ES-I3 (cell line): ENCODE measurements around the gene CCR9.

Experiments used
- H3K36me3 ChIP-seq: 2 replicates; pipeline ENCODE4 v1.6.1; 2013; ENCODE audit warnings: mild to moderate bottlenecking, low read length, control low read depth, moderate library complexity; ENCODE audit not compliant: insufficient read depth
- H3K4me1 ChIP-seq: 2 replicates; pipeline ENCODE4 v1.6.1; 2013; ENCODE audit warnings: mild to moderate bottlenecking, control low read depth, low read length; ENCODE audit not compliant: insufficient read depth
- H3K9ac ChIP-seq: 2 replicates; pipeline ENCODE4 v1.6.1; 2013; ENCODE audit warnings: low read depth, mild to moderate bottlenecking, low read length, moderate library complexity
- H3K9me3 ChIP-seq: 2 replicates; pipeline ENCODE4 v1.6.1; 2013; ENCODE audit warnings: mild to moderate bottlenecking, low read length, moderate library complexity; ENCODE audit not compliant: control insufficient read depth, insufficient read depth

CCR9 gene

GRCh38 chr3:45927881-45928280 lies 41.5 kb downstream of the CCR9 start:
- Histone ChIP-seq H3K36me3 (peaks cover 4% of the 10 kb centered on the region; the same call in 1 of the 2 replicates), H3K4me1 (no peaks in the 10 kb centered on the region), H3K9me3 (no peaks in the 10 kb centered on the region), H3K9ac (no peak overlapping the region)

DNA sequence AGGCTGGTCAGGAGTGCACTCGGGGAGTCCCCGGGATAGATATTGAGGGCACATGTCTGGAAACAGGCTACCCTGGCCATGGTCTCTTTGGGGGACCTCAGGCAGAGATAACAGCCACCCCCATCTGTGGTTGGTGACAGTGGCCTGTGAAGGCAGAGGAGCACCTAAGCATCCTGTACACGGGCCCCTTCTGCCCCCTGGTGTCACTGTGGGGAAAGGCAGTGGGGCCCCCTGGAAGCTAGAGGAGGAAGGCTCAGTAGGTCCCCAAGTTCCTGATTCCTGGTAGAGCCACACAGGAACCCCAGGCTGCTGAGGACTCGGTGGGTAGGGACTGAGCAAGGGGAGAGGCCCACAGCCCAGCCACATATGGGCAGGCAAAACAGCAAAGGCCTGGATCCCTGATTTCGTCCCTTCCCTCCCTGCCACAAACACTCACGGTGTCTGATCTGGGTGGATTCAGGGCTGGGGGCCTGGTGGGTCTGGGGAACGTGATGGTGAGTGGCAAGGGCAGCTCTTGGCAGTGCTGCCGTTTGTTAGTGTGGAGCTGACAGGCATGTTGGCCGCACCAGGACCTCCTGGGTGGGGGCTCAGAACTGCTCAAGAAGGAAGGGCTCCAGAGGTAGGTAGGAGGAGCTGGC lies 42.8 kb downstream of the CCR9 start:
- peaks cover 4% of the 10 kb centered on the region; the same call in 1 of the 2 replicates for H3K36me3 ChIP-seq
- no peak overlapping the region for H3K9ac ChIP-seq
- H3K4me1 ChIP-seq: no peaks in the 10 kb centered on the region
- H3K9me3 ChIP-seq: no peaks in the 10 kb centered on the region

- Histone ChIP-seq H3K9ac (no peak overlapping the region), H3K9me3 (no peaks in the 10 kb centered on the region), H3K4me1 (no peaks in the 10 kb centered on the region), H3K36me3 (peaks cover 4% of the 10 kb centered on the region; the same call in 1 of the 2 replicates)
Measured at GRCh38 chr3:45931496-45931895, 45.2 kb downstream of the CCR9 start.

DNA sequence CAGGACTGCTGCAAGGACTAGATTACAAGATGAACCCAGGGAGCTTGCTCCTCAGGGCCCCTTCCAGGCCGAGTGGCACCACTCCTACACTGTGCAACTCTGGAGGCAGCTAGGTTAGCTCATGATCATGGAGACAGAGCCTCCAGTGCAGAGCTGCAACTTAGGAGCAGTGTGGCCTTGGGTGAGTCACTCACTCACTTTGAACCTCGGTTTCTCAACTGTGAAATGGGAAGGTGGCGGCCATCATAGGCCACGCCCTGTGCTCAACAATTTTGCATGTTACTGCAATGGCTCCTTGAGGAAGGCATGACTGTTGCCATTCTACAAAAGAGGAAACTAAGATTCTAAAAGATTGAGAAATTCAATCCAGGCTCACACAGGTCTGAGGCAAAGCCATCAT lies 45.8 kb downstream of the CCR9 start:
- Histone ChIP-seq H3K9ac (no peak overlapping the region), H3K9me3 (no peaks in the 10 kb centered on the region), H3K36me3 (peaks cover 4% of the 10 kb centered on the region; the same call in 1 of the 2 replicates), H3K4me1 (no peaks in the 10 kb centered on the region)

DNA sequence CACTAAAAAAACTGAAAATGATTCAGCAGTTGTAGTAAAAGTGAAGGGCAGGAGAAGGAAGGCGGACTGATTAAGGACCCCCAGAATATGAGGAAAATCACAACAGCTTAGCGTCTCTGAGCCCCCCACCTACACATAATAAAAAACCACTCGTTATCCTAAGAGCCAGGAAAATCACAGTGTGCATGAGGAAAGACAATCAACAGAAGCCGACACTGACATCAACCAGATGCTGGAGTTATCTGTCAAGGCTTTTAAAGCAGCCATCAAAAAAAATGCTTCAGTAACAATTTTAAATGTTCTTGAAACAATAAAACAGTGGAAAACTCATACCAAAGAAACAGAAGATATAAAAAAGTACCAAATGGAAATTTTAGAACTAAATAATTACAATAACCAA lies 47.2 kb downstream of the CCR9 start:
- Histone ChIP-seq H3K4me1 (no peaks in the 10 kb centered on the region), H3K9ac (no peak overlapping the region), H3K9me3 (no peaks in the 10 kb centered on the region), H3K36me3 (peaks cover 10% of the 10 kb centered on the region; the same call in 1 of the 2 replicates)

DNA sequence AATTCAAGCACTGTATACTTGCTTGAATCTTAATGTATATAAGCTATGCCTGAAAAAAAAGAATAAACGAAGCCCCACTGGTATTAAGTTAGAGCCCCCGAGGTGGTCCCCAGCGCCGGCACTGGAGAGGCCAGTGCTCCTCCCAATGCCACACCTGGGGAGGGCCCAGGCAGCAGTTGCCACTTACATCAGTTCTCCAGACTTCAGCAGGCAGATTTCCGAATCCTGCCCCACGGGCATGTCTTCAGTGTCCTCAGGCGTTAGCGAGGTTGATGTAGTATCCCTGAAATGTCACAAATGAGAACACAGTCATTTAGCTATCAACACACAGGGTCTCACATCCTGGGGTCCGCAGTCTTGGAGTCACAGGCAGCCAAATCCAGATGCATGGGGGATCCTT lies 49.9 kb downstream of the CCR9 start:
- Histone ChIP-seq H3K9me3 (peaks cover 3% of the 10 kb centered on the region; the same call in 1 of the 2 replicates), H3K4me1 (no peaks in the 10 kb centered on the region; the same call in 1 of the 2 replicates), H3K36me3 (peaks cover 10% of the 10 kb centered on the region; the same call in 1 of the 2 replicates), H3K9ac (no peak overlapping the region)

- H3K4me1 ChIP-seq: no peaks in the 10 kb centered on the region; the same call in 1 of the 2 replicates
- peaks cover 10% of the 10 kb centered on the region; the same call in 1 of the 2 replicates for H3K36me3 ChIP-seq
- H3K9ac ChIP-seq: no peak overlapping the region
- peaks cover 3% of the 10 kb centered on the region; the same call in 1 of the 2 replicates for H3K9me3 ChIP-seq
Measured at GRCh38 chr3:45937206-45938042, 51.1 kb downstream of the CCR9 start.

GRCh38 chr3:45938043-45938435 lies 51.7 kb downstream of the CCR9 start:
- no peaks in the 10 kb centered on the region; the same call in 1 of the 2 replicates for H3K4me1 ChIP-seq
- no peak overlapping the region for H3K9ac ChIP-seq
- H3K9me3 ChIP-seq: peaks cover 3% of the 10 kb centered on the region; the same call in 1 of the 2 replicates
- peaks cover 10% of the 10 kb centered on the region; the same call in 1 of the 2 replicates for H3K36me3 ChIP-seq

DNA sequence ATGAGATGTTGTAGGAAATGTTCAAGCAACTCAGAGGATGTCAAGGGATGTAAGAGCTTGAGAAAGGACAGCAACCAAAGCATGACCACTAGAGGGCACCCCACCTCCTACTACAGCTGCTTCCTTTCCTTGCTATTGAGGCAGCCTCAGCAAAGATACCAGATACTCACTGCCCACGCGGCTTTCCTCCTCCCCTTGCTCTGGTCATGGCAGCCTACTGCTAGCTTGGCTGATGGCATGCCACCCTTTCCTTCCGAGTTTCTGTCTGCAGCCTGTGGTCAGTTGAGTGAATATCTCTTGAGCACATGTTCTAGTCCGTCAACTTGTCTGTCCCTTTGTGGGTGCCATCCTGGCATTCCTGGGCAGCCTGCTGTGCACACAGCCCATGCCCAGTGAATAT lies 52.5 kb downstream of the CCR9 start:
- peaks cover 3% of the 10 kb centered on the region; the same call in 1 of the 2 replicates for H3K9me3 ChIP-seq
- peaks cover 10% of the 10 kb centered on the region; the same call in 1 of the 2 replicates for H3K36me3 ChIP-seq
- no peaks in the 10 kb centered on the region; the same call in 1 of the 2 replicates for H3K4me1 ChIP-seq
- no peak overlapping the region for H3K9ac ChIP-seq

- Histone ChIP-seq H3K9ac (no peak overlapping the region), H3K4me1 (no peaks in the 10 kb centered on the region; the same call in 1 of the 2 replicates), H3K9me3 (peaks cover 3% of the 10 kb centered on the region; the same call in 1 of the 2 replicates), H3K36me3 (peaks cover 10% of the 10 kb centered on the region; the same call in 1 of the 2 replicates)
Measured at GRCh38 chr3:45939341-45939771, 53.0 kb downstream of the CCR9 start.

DNA sequence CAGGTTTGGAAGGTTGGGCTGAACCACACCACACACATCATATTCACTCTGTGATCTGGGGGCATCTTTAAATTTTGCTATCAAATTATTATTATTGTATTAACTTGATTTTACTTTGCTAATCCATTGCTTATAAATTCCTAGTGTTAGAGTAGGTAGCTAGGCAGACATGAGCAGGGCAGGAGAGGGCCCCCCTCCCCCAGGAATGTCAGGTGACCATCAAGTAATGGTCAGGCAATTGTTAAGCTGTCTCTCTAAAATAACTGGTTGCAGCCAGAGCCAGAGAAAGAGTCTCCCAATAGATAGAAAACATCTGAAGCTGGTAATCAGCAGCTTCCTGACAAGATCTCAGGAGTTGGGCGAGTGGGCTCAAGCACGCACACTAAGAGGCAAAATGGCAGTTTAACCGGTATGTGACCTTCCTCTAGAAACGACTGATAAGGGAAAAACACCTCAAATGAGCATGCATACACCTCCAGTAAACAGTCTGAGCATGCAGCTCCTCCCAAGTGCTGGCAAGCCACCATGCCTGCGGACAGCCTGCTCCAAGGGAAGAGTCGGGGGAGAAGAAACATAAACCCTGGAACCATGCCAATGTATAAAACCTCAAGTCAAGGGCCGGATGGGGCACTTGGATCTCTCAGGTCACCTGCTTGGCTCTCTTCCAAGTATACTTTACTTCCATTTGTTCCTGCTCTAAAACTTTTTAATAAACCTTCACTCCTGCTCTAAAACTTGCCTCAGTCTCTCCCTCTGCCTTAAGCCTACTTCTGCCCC lies 53.8 kb downstream of the CCR9 start:
- Histone ChIP-seq H3K4me1 (no peaks in the 10 kb centered on the region; the same call in 1 of the 2 replicates), H3K36me3 (peaks cover 6% of the 10 kb centered on the region; the same call in 1 of the 2 replicates), H3K9me3 (peaks cover 3% of the 10 kb centered on the region; the same call in 1 of the 2 replicates), H3K9ac (no peak overlapping the region)

DNA sequence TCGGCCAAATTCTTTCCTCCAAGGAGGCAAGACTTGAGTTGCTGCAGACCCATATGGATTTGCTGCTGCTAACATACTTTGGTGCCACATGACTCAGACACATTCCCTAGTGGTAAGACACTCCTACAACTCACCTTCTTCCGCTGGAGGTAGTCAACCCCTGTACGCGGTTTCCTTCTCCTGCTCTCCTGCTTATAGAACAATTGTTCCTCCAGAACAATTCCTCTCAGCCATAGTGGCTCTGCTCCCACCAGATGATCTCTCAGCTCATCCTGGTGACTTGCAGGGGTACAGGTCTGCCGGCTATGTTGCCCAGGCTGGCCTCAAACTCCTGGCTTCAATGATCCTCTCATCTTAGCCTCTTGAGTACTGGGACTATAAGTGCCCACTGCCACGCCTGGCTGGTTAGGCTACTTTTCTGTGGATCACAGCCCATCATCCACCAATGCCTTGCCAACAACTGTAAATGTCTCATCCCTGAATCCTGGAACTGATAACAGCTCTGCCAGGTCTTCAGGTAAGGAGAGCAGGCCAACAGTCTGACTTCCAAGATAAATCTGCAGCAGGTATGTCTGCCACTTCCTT lies 54.5 kb downstream of the CCR9 start:
- H3K9me3 ChIP-seq: peaks cover 3% of the 10 kb centered on the region; the same call in 1 of the 2 replicates
- H3K36me3 ChIP-seq: peaks cover 6% of the 10 kb centered on the region; the same call in 1 of the 2 replicates
- H3K9ac ChIP-seq: no peak overlapping the region
- no peaks in the 10 kb centered on the region; the same call in 1 of the 2 replicates for H3K4me1 ChIP-seq

DNA sequence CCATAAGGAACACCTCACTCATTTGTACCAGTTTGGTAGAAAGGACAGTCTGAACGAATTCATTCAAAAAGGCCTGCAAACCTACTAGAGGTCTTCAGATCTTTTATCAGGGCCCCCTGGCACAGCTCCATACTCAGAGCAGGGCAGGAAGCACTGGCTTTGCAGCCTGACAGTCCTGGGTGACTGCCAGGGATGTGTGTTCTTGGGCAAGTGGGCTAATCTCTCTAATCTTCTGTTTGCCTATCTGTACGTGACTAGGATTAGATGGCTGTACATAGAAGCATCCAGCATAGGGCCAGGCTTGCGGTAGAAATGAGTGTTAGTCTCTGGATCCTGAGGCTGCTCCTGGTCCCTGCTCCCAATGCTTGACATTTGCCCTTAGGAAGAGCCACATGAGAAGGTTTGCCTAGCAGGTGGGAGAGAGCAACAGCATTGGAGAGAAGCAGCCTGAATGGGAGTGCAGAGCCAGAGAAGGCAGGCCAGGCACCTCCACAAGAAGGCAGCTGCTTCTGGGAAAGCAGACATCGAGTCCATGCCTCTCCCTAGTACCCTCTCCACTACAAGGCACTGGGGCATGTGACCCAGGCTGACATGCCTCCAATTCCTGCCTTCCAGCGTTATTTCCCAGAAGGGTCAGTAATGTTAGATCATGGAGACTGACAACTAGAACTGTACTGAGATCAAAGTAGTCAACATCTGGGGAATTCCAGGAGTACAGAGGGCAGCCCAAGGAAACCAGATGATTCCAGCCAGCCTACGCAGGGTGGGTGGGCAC lies 55.9 kb downstream of the CCR9 start:
- Histone ChIP-seq H3K4me1 (no peaks in the 10 kb centered on the region; the same call in 1 of the 2 replicates), H3K9ac (no peak overlapping the region), H3K36me3 (peaks cover 5% of the 10 kb centered on the region; the same call in 1 of the 2 replicates), H3K9me3 (peaks cover 3% of the 10 kb centered on the region; the same call in 1 of the 2 replicates)
